Liver (tissue), 9 donors: ENCODE results near the gene VSIR. TPM values are rescaled to one million over a fixed set of nuclear protein-coding genes. Genes with fewer than 3 reads are reported as not detected.

Experiments used
- DNase-seq: peaks from one replicate; pipeline ENCODE4 v3.0.0-alpha.2; 2017; ENCODE audit warnings: low spot score
- H3K27ac ChIP-seq, 2 donors: one replicate each; pipeline ENCODE4 v1.7.0; 2013; ENCODE audit warnings: inconsistent platforms in 2 of 2, low read length in 2 of 2, control low read depth in 1 of 2, low read depth in 1 of 2, mild to moderate bottlenecking in 1 of 2
- H3K27me3 ChIP-seq, 4 donors: one replicate each; pipeline versions ENCODE4 v1.6.1 to v1.7.0; 2013; ENCODE audit warnings: low read length in 3 of 4, inconsistent platforms in 1 of 4, mild to moderate bottlenecking in 1 of 4, moderate library complexity in 1 of 4; ENCODE audit not compliant: control insufficient read depth in 4 of 4, insufficient read depth in 4 of 4
- H3K36me3 ChIP-seq, 4 donors: one replicate each; pipeline versions ENCODE4 v1.6.1 to v1.7.0; 2013; ENCODE audit warnings: low read length in 3 of 4, mild to moderate bottlenecking in 3 of 4, low read depth in 1 of 4, moderate library complexity in 1 of 4; ENCODE audit not compliant: control insufficient read depth in 4 of 4, insufficient read depth in 3 of 4
- H3K4me1 ChIP-seq, 4 donors: one replicate each; pipeline versions ENCODE4 v1.6.1 to v1.7.0; 2013; ENCODE audit warnings: low read length in 3 of 4, mild to moderate bottlenecking in 3 of 4, moderate library complexity in 1 of 4; ENCODE audit not compliant: control insufficient read depth in 4 of 4, insufficient read depth in 4 of 4
- H3K4me3 ChIP-seq, 3 donors: one replicate each; pipeline versions ENCODE4 v1.6.1 to v1.7.0; 2013; ENCODE audit warnings: low read length in 3 of 3, control low read depth in 1 of 3, low read depth in 1 of 3, mild to moderate bottlenecking in 1 of 3
- H3K9ac ChIP-seq, 2 donors: one replicate each; pipeline ENCODE4 v1.7.0; 2013; ENCODE audit warnings: low read length in 2 of 2, mild to moderate bottlenecking in 2 of 2, moderate library complexity in 2 of 2, control low read depth in 1 of 2, low read depth in 1 of 2
- H3K9me3 ChIP-seq, 4 donors: one replicate each; pipeline versions ENCODE4 v1.6.1 to v1.7.0; 2013; ENCODE audit warnings: low read length in 3 of 4; ENCODE audit not compliant: control insufficient read depth in 4 of 4
- ATF3 ChIP-seq: IDR thresholded peaks from 2 replicates; pipeline ENCODE4 v1.6.1; 2016; ENCODE audit warnings: antibody characterized with exemption
- CTCF ChIP-seq: fragments of 150-350 bp; IDR thresholded peaks from 2 replicates; pipeline ENCODE4 v1.5.1; 2017; ENCODE audit warnings: improper control_type of control experiment, low read depth, low read length; ENCODE audit not compliant: missing input control
- EGR1 ChIP-seq, 2 donors: IDR thresholded peaks; 2 replicates each; pipeline ENCODE4 v1.6.1; 2016 to 2018; ENCODE audit warnings: antibody characterized with exemption in 2 of 2, low read depth in 2 of 2
- FOXA1 ChIP-seq: IDR thresholded peaks from 2 replicates; pipeline ENCODE4 v1.6.1; 2016; ENCODE audit warnings: antibody characterized with exemption
- FOXA2 ChIP-seq: IDR thresholded peaks from 2 replicates; pipeline ENCODE4 v1.6.1; 2016; ENCODE audit warnings: antibody characterized with exemption
- GABPA ChIP-seq, 2 donors: IDR thresholded peaks in 1 of 2; conservative IDR thresholded peaks in 1 of 2; 2 replicates each; pipeline ENCODE4 v1.6.1; 2016; ENCODE audit warnings: antibody characterized with exemption in 2 of 2, mild to moderate bottlenecking in 1 of 2, moderate library complexity in 1 of 2
- HNF4A ChIP-seq, 2 donors: conservative IDR thresholded peaks; 2 replicates each; pipeline ENCODE4 v1.6.1; 2016; ENCODE audit warnings: antibody characterized with exemption in 2 of 2, mild to moderate bottlenecking in 2 of 2
- HNF4G ChIP-seq: IDR thresholded peaks from 2 replicates; pipeline ENCODE4 v1.6.1; 2016; ENCODE audit warnings: antibody characterized with exemption
- JUND ChIP-seq, 2 donors: IDR thresholded peaks; 2 replicates each; pipeline ENCODE4 v1.6.1; 2016; ENCODE audit warnings: antibody characterized with exemption in 2 of 2
- MAX ChIP-seq: IDR thresholded peaks from 2 replicates; pipeline ENCODE4 v1.6.1; 2016; ENCODE audit warnings: antibody characterized with exemption
- NR2F2 ChIP-seq: IDR thresholded peaks from 2 replicates; pipeline ENCODE4 v1.6.1; 2016; ENCODE audit warnings: antibody characterized with exemption
- RAD21 ChIP-seq, 2 donors: IDR thresholded peaks; 2 replicates each; pipeline ENCODE4 v1.6.1; 2016; ENCODE audit warnings: antibody characterized with exemption in 2 of 2, mild to moderate bottlenecking in 2 of 2
- REST ChIP-seq: IDR thresholded peaks from 2 replicates; pipeline ENCODE4 v1.6.1; 2016; ENCODE audit warnings: antibody characterized with exemption, mild to moderate bottlenecking
- RXRA ChIP-seq, 2 donors: IDR thresholded peaks; 2 replicates each; pipeline ENCODE4 v1.6.1; 2017 to 2018; ENCODE audit warnings: antibody characterized with exemption in 2 of 2, mild to moderate bottlenecking in 1 of 2
- SP1 ChIP-seq: IDR thresholded peaks from 2 replicates; pipeline ENCODE4 v1.6.1; 2018; ENCODE audit warnings: antibody characterized with exemption, mild to moderate bottlenecking
- TAF1 ChIP-seq: conservative IDR thresholded peaks from 2 replicates; pipeline ENCODE4 v1.6.1; 2016; ENCODE audit warnings: antibody characterized with exemption, mild to moderate bottlenecking
- YY1 ChIP-seq: IDR thresholded peaks from 2 replicates; pipeline ENCODE4 v1.6.1; 2016; ENCODE audit warnings: antibody characterized with exemption, mild to moderate bottlenecking
- ZBTB33 ChIP-seq: IDR thresholded peaks from 2 replicates; pipeline ENCODE4 v1.6.1; 2016; ENCODE audit warnings: antibody characterized with exemption
- WGBS: extraction: QIAGEN DNeasy Blood & Tissue Kit; methylation state at CpG from one replicate; pipeline ENCODE4 v1.1.7; 2013; 5-methylcytosine and 5-hydroxymethylcytosine counted together
- polyA plus RNA-seq, 2 donors: library from polyadenylated mRNA; stranded (reverse) in 1 of 2; unstranded in 1 of 2; fragments of 200-250 nt in 1 of 2; fragments of >200 nt in 1 of 2; fragmentation: Nextera tagmentation in 1 of 2; extraction: Ambion mirVana in 1 of 2; gene quantifications; one replicate each; pipeline versions ENCODE4 v1.2.1 to v1.2.3, GENCODE V29; 2013 to 2015
- total RNA-seq, 2 donors: library from RNA; depleted of rRNA; stranded (reverse); fragments of >200 nt; gene quantifications; one replicate each; pipeline ENCODE4 v1.2.3, GENCODE V29; 2014
- donor health status: healthy.
- donor health status: healthy.
- donor health status: healthy.
- donor health status: healthy.
- donor health status: healthy.

The VSIR gene
- total and polyA plus RNA-seq, 4 donors, result 7.2 to 12.2 (median 10.8) TPM

GRCh38 chr10:71780156-71780555, 6.8 kb upstream of the VSIR start:
- no peak for TF ChIP-seq HNF4A (conservative IDR thresholded peaks at IDR 0.05)
- no peaks in the 10 kb centered on the region for H3K36me3 ChIP-seq
- H3K4me3 ChIP-seq, result no peak overlapping the region
- H3K9ac ChIP-seq, result no peak overlapping the region
- no peaks in the 10 kb centered on the region for H3K9me3 ChIP-seq
- H3K4me1 ChIP-seq, result peaks cover 0 to 3% (median 0%) of the 10 kb centered on the region in 4 donors
- H3K27me3 ChIP-seq, result no peaks in the 10 kb centered on the region
- no peak for DNase-seq
- H3K27ac ChIP-seq, result no peak overlapping the region
- WGBS, result 95% methylated on average over 7 of the region's 7 CpGs

- Histone ChIP-seq H3K9me3 (no peaks in the 10 kb centered on the region), H3K36me3 (no peaks in the 10 kb centered on the region), H3K27ac (no peak overlapping the region), H3K27me3 (no peaks in the 10 kb centered on the region), H3K9ac (no peak overlapping the region), H3K4me1 (peaks cover 0 to 3% (median 0%) of the 10 kb centered on the region in 4 donors), H3K4me3 (no peak overlapping the region)
- no peak for TF ChIP-seq MAX
- TF ChIP-seq CTCF, result no peak
- TF ChIP-seq RAD21 (IDR thresholded peaks at IDR 0.05), result no peak
- no peak for TF ChIP-seq ATF3
- TF ChIP-seq SP1, result no peak
- TF ChIP-seq FOXA1, result no peak
- no peak for TF ChIP-seq NR2F2
- no peak for TF ChIP-seq FOXA2
- TF ChIP-seq HNF4G, result no peak
- TF ChIP-seq REST, result no peak
- no peak for TF ChIP-seq EGR1 (IDR thresholded peaks at IDR 0.05; ENCODE audit: low read depth in 2 of 2)
- TF ChIP-seq HNF4A (conservative IDR thresholded peaks at IDR 0.05), result no peak
- TF ChIP-seq TAF1, result no peak
- no peak for TF ChIP-seq GABPA (IDR thresholded peaks at IDR 0.05 in 1 of 2, conservative IDR thresholded peaks at IDR 0.05 in 1 of 2)
- no peak for TF ChIP-seq YY1
- TF ChIP-seq JUND (IDR thresholded peaks at IDR 0.05), result no peak
- no peak for TF ChIP-seq RXRA (IDR thresholded peaks at IDR 0.05)
- TF ChIP-seq ZBTB33, result no peak
- 93% methylated on average over 6 of the region's 6 CpGs for WGBS
- no peak for DNase-seq
These were observed 6.3 kb upstream of the VSIR start for GRCh38 chr10:71779641-71780040.
